Vagina (tissue), 2 donors: ENCODE results near the gene KCNC4.

ENCODE experiments used
- CTCF ChIP-seq, 3 experiments: fragments of 450-650 bp in 2 of 3; fragments of 200-600 bp in 1 of 3; sonication (generic) in 1 of 3; IDR thresholded peaks; one replicate each; pipeline ENCODE4 v1.5.1; 2017 to 2019; ENCODE audit warnings: antibody characterized with exemption in 3 of 3, mild to moderate bottlenecking in 2 of 3, moderate library complexity in 2 of 3
- POLR2A ChIP-seq, 2 donors: fragments of 450-650 bp; IDR thresholded peaks; one replicate each; pipeline ENCODE4 v1.6.1; 2017; ENCODE audit warnings: antibody characterized with exemption in 2 of 2, mild to moderate bottlenecking in 2 of 2, moderate library complexity in 2 of 2

- TF ChIP-seq CTCF (IDR thresholded peaks at IDR 0.05): no peak
- TF ChIP-seq POLR2A (IDR thresholded peaks at IDR 0.05): no peak
Measured at GRCh38 chr1:110239441-110240430, 29.6 kb downstream of the KCNC4 start.
